Tibial nerve (tissue), 4 donors: ENCODE results near the gene ITGA2. TPM values are rescaled to one million over a fixed set of nuclear protein-coding genes. Genes with fewer than 3 reads are reported as not detected.

ENCODE experiments used
- DNase-seq, 2 donors: peaks; one replicate each; pipeline ENCODE4 v3.0.0-alpha.2; 2019; ENCODE audit warnings: low spot score in 2 of 2
- H3K27ac ChIP-seq, 4 donors: fragments of 200-600 bp; sonication (generic) in 3 of 4; one replicate each; pipeline ENCODE4 v1.5.1; 2017 to 2019; ENCODE audit warnings: mild to moderate bottlenecking in 1 of 4
- H3K27me3 ChIP-seq, 2 donors: fragments of 200-600 bp; sonication (generic) in 1 of 2; one replicate each; pipeline versions ENCODE4 v1.5.1 to v1.6.0; 2017 to 2019
- H3K36me3 ChIP-seq, 3 donors: fragments of 200-600 bp; sonication (generic); one replicate each; pipeline ENCODE4 v1.5.1; 2018 to 2019
- H3K4me1 ChIP-seq, 4 donors: fragments of 200-600 bp; sonication (generic) in 3 of 4; one replicate each; pipeline ENCODE4 v1.5.1; 2017 to 2019
- H3K4me3 ChIP-seq, 4 donors: fragments of 200-600 bp; sonication (generic) in 3 of 4; one replicate each; pipeline ENCODE4 v1.5.1; 2017 to 2019; ENCODE audit warnings: mild to moderate bottlenecking in 1 of 4, moderate library complexity in 1 of 4
- H3K9me3 ChIP-seq, 4 donors: fragments of 200-600 bp; sonication (generic) in 3 of 4; one replicate each; pipeline ENCODE4 v1.5.1; 2017 to 2019
- CTCF ChIP-seq, 5 experiments: fragments of 200-600 bp in 3 of 5; fragments of 450-650 bp in 2 of 5; sonication (generic) in 3 of 5; IDR thresholded peaks; one replicate each; pipeline ENCODE4 v1.5.1; 2016 to 2019; ENCODE audit warnings: antibody characterized with exemption in 5 of 5, mild to moderate bottlenecking in 3 of 5, moderate library complexity in 2 of 5
- EP300 ChIP-seq, 2 donors: sonication (generic); formaldehyde crosslinking; IDR thresholded peaks; one replicate each; pipeline ENCODE4 v1.6.1; 2017; ENCODE audit warnings: antibody characterized with exemption in 2 of 2, mild to moderate bottlenecking in 1 of 2
- POLR2A ChIP-seq, 2 donors: fragments of 450-650 bp; IDR thresholded peaks; one replicate each; pipeline ENCODE4 v1.6.1; 2017; ENCODE audit warnings: antibody characterized with exemption in 2 of 2, mild to moderate bottlenecking in 2 of 2, moderate library complexity in 2 of 2
- WGBS, 2 donors: methylation state at CpG; one replicate each; pipeline ENCODE4 v1.1.5; 2018; 5-methylcytosine and 5-hydroxymethylcytosine counted together
- total RNA-seq, 4 donors: library from RNA; depleted of rRNA; stranded (reverse); fragments of >200 nt; gene quantifications; one replicate each; pipeline ENCODE4 v1.1.0, GENCODE V29; 2016

ITGA2 gene
- total RNA-seq, 4 donors from 2014 or later, result 3.7 to 6.1 (median 5.4) TPM

DNA sequence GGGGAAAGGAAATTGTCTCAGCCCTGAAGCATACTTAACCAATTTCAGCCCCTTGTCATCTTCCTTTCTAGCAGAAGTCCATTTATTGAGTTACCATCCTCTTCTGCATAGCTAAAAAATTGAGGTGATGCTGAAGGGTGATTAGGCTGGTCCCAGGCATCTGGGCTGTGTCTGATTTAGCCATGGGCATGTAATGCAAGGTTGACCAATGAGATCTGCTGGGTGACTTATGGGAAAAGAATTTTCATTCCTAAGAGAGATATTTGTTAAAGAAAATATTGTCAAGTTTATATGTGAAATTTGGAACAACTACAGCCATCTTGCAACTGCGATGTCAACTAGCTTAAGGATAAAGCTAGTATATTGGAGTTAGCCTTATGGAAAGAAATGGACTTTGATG is 5.1 kb downstream of the ITGA2 start:
- H3K36me3 ChIP-seq, result no peaks in the 10 kb centered on the region
- no peak overlapping the region for H3K4me3 ChIP-seq
- no peak for TF ChIP-seq EP300 (IDR thresholded peaks at IDR 0.05)
- no peak for TF ChIP-seq CTCF (IDR thresholded peaks at IDR 0.05)
- TF ChIP-seq POLR2A (IDR thresholded peaks at IDR 0.05), result no peak
- H3K9me3 ChIP-seq, result no peaks in the 10 kb centered on the region
- no peak for DNase-seq
- peaks cover 0 to 29% (median 1%) of the 10 kb centered on the region in 4 donors for H3K4me1 ChIP-seq
- WGBS, 2 donors, result 97 to 98% methylated on average over 1 of the region's 1 CpG
- no peaks in the 10 kb centered on the region for H3K27me3 ChIP-seq
- H3K27ac ChIP-seq, result no peak overlapping the region

DNA sequence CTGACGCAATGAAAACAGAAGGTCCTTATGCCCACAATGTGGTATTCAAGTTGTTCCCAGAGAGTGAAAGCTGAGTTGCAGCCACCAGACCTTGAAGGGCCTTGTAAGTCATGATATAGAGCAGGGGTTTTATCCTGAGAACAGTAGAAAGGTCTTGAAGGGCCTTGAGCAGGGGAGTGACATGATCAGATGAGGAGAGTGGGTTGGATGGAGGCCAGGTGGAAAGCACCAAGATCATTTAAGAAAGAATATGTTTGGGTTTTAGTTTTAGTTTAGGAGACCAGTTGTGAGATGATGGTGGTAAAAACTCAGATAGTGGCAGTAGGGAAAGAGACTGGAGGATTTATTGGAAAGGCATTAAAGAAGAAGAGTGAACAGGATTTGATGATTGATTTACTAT is 5.9 kb downstream of the ITGA2 start:
- H3K27me3 ChIP-seq, result no peaks in the 10 kb centered on the region
- 53 to 59% methylated on average over 1 of the region's 1 CpG for WGBS, 2 donors
- H3K36me3 ChIP-seq, result no peaks in the 10 kb centered on the region
- no peak for DNase-seq
- H3K9me3 ChIP-seq, result no peaks in the 10 kb centered on the region
- no peak overlapping the region for H3K27ac ChIP-seq
- TF ChIP-seq EP300 (IDR thresholded peaks at IDR 0.05) (no peak), POLR2A (IDR thresholded peaks at IDR 0.05) (no peak), CTCF (IDR thresholded peaks at IDR 0.05) (no peak)
- peaks cover 0 to 26% (median 3%) of the 10 kb centered on the region in 4 donors for H3K4me1 ChIP-seq
- no peak overlapping the region for H3K4me3 ChIP-seq

- no peak for TF ChIP-seq EP300 (IDR thresholded peaks at IDR 0.05)
- no peak for TF ChIP-seq CTCF (IDR thresholded peaks at IDR 0.05)
- H3K36me3 ChIP-seq, result no peaks in the 10 kb centered on the region
- H3K27ac ChIP-seq, result peak overlapping the region in 2 of 4 donors; percentile 64 to 65
- DNase-seq, result no peak
- peaks cover 0 to 17% (median 2%) of the 10 kb centered on the region in 4 donors for H3K4me1 ChIP-seq
- no peak overlapping the region for H3K4me3 ChIP-seq
- H3K9me3 ChIP-seq, result no peaks in the 10 kb centered on the region
- H3K27me3 ChIP-seq, result no peaks in the 10 kb centered on the region
- WGBS, 2 donors, result 95 to 100% methylated on average over 1 of the region's 1 CpG
Observed at GRCh38 chr5:52995914-52996313, 6.8 kb downstream of the ITGA2 start.

DNA sequence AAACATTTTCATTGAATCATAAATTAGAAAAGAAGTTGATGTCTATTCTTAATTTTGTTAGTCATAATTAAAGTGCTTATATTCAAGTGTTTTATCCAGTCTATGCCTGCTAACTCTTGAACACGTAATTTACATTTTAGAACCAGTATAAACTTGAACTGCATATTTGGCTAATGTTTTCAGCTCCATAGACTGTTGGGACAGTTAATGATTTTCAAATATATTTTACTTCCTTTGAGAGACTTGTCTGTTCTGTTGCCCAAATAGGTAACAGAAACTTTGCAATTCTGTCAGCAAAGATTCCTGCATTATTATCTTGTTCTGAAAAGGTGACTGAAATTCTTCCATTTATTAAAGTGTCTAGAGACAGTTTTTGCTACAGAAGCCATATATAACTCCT is 7.8 kb downstream of the ITGA2 start:
- WGBS, 2 donors, result 51 to 71% methylated on average over 1 of the region's 1 CpG
- no peak for DNase-seq
- peaks cover 0 to 15% (median 2%) of the 10 kb centered on the region in 4 donors for H3K4me1 ChIP-seq
- no peaks in the 10 kb centered on the region for H3K27me3 ChIP-seq
- no peak overlapping the region for H3K4me3 ChIP-seq
- H3K9me3 ChIP-seq, result no peaks in the 10 kb centered on the region
- H3K27ac ChIP-seq, result peak overlapping the region; percentile 19 to 65 (median 58)
- H3K36me3 ChIP-seq, result no peaks in the 10 kb centered on the region
- TF ChIP-seq POLR2A (IDR thresholded peaks at IDR 0.05), result no peak
- no peak for TF ChIP-seq CTCF (IDR thresholded peaks at IDR 0.05)
- no peak for TF ChIP-seq EP300 (IDR thresholded peaks at IDR 0.05)

- Histone ChIP-seq H3K27me3 (no peaks in the 10 kb centered on the region), H3K4me1 (peaks cover 0 to 15% (median 2%) of the 10 kb centered on the region in 4 donors), H3K9me3 (no peaks in the 10 kb centered on the region), H3K4me3 (no peak overlapping the region), H3K36me3 (no peaks in the 10 kb centered on the region), H3K27ac (peak overlapping the region; percentile 19 to 65 (median 58))
- no peak for DNase-seq
- peak in 1 of 2 donors; percentile 31 for TF ChIP-seq EP300 (IDR thresholded peaks at IDR 0.05)
- no peak for TF ChIP-seq POLR2A (IDR thresholded peaks at IDR 0.05)
- WGBS, 2 donors, result 40 to 52% methylated on average over 6 of the region's 6 CpGs
Observed at GRCh38 chr5:52997424-52997823, 8.3 kb downstream of the ITGA2 start.
